ENCODE measurements around the gene HTRA2. TPM values are rescaled to one million over a fixed set of nuclear protein-coding genes. Genes with fewer than 3 reads are reported as not detected.
A peak's percentile ranks its signal among the peaks of the same experiment; 100 is the strongest.
"Not testable (repeated sequence)": the region's sequence is repeated elsewhere in the genome, so short reads cannot be mapped to it uniquely, and the experiment has no call there.

HTRA2 gene
- polyA plus RNA-seq (2012; ENCODE audit: low read depth, missing spikeins), result 58.5 TPM

- DNase-seq (ENCODE audit: insufficient read length, low spot score) (peak; percentile 99), FAIRE-seq (peak; percentile 95)
- TF ChIP-seq PAX5 (IDR thresholded peaks at IDR 0.05; ENCODE audit: insufficient read depth, low read length, severe bottlenecking) (no peak), POLR2A (IDR thresholded peaks at IDR 0.05; ENCODE audit: low read depth, low read length) (no peak; the same call in 1 of the 2 replicates), POLR2AphosphoS5 (IDR thresholded peaks at IDR 0.05; ENCODE audit: low read depth, low read length) (peak; percentile 84), POU2F2 (IDR thresholded peaks at IDR 0.05; ENCODE audit: low read depth, low read length) (0 out of 2 replicates have a peak, but pooled peaks have one; percentile 26), TAF1 (IDR thresholded peaks at IDR 0.05; ENCODE audit: low read depth, low read length) (peak; percentile 89; the same call in 1 of the 2 replicates)
These were observed at the start of gene HTRA2, which contains the start of gene AUP1 for GRCh38 chr2:74529357-74530238. Gene HTRA2 (plus strand): TSS chr2:74529933. CDS start chr2:74530007, 74 bp downstream. Gene AUP1 (minus strand): TSS chr2:74529706. CDS start chr2:74529629, 77 bp downstream.

GRCh38 chr2:74481431-74481830 is 48.3 kb upstream of the HTRA2 start:
- FAIRE-seq, result no peak
- DNase-seq (ENCODE audit: insufficient read length, low spot score), result no peak
- TF ChIP-seq POLR2A (IDR thresholded peaks at IDR 0.05; ENCODE audit: low read depth, low read length) (no peak), PAX5 (IDR thresholded peaks at IDR 0.05; ENCODE audit: insufficient read depth, low read length, severe bottlenecking) (no peak), POLR2AphosphoS5 (IDR thresholded peaks at IDR 0.05; ENCODE audit: low read depth, low read length) (no peak), POU2F2 (IDR thresholded peaks at IDR 0.05; ENCODE audit: low read depth, low read length) (no peak), SPI1 (IDR thresholded peaks at IDR 0.05; ENCODE audit: low read depth, low read length) (no peak), TAF1 (IDR thresholded peaks at IDR 0.05; ENCODE audit: low read depth, low read length) (no peak)

GRCh38 chr2:74481961-74482800 is 47.6 kb upstream of the HTRA2 start:
- TF ChIP-seq PAX5 (IDR thresholded peaks at IDR 0.05; ENCODE audit: insufficient read depth, low read length, severe bottlenecking) (no peak), TAF1 (IDR thresholded peaks at IDR 0.05; ENCODE audit: low read depth, low read length) (no peak), SPI1 (IDR thresholded peaks at IDR 0.05; ENCODE audit: low read depth, low read length) (no peak), POU2F2 (IDR thresholded peaks at IDR 0.05; ENCODE audit: low read depth, low read length) (no peak), POLR2A (IDR thresholded peaks at IDR 0.05; ENCODE audit: low read depth, low read length) (no peak), POLR2AphosphoS5 (IDR thresholded peaks at IDR 0.05; ENCODE audit: low read depth, low read length) (no peak)
- DNase-seq (ENCODE audit: insufficient read length, low spot score) (no peak), FAIRE-seq (no peak)

- TF ChIP-seq POLR2A (IDR thresholded peaks at IDR 0.05; ENCODE audit: low read depth, low read length) (peak; percentile 70), POLR2AphosphoS5 (IDR thresholded peaks at IDR 0.05; ENCODE audit: low read depth, low read length) (peak; percentile 64), TAF1 (IDR thresholded peaks at IDR 0.05; ENCODE audit: low read depth, low read length) (peak; percentile 93), PAX5 (IDR thresholded peaks at IDR 0.05; ENCODE audit: insufficient read depth, low read length, severe bottlenecking) (no peak), SPI1 (IDR thresholded peaks at IDR 0.05; ENCODE audit: low read depth, low read length) (peak; percentile 29; the same call in 1 of the 2 replicates), POU2F2 (IDR thresholded peaks at IDR 0.05; ENCODE audit: low read depth, low read length) (peak; percentile 66; the same call in 1 of the 2 replicates)
- FAIRE-seq (peak; percentile 97), DNase-seq (ENCODE audit: insufficient read length, low spot score) (peak; percentile 88)
These were observed 46.7 kb upstream of the HTRA2 start, which contains the start of the genes CCDC142 and TTC31 for GRCh38 chr2:74482801-74483674. Gene CCDC142 (minus strand): TSS chr2:74482998. CDS start chr2:74482837, 161 bp downstream. Gene TTC31 (plus strand): TSS chr2:74483081. CDS start chr2:74483096, 15 bp downstream.

GRCh38 chr2:74483675-74484164 is 46.0 kb upstream of the HTRA2 start:
- not testable (repeated sequence) for FAIRE-seq; DNase-seq (ENCODE audit: insufficient read length, low spot score)

- DNase-seq (ENCODE audit: insufficient read length, low spot score) (no peak), FAIRE-seq (no peak)
- TF ChIP-seq PAX5 (IDR thresholded peaks at IDR 0.05; ENCODE audit: insufficient read depth, low read length, severe bottlenecking) (no peak), POLR2AphosphoS5 (IDR thresholded peaks at IDR 0.05; ENCODE audit: low read depth, low read length) (no peak), POU2F2 (IDR thresholded peaks at IDR 0.05; ENCODE audit: low read depth, low read length) (no peak), SPI1 (IDR thresholded peaks at IDR 0.05; ENCODE audit: low read depth, low read length) (no peak), TAF1 (IDR thresholded peaks at IDR 0.05; ENCODE audit: low read depth, low read length) (no peak), POLR2A (IDR thresholded peaks at IDR 0.05; ENCODE audit: low read depth, low read length) (no peak)
These were observed 43.6 kb upstream of the HTRA2 start for GRCh38 chr2:74486141-74486540.

GRCh38 chr2:74488643-74489481 is 40.9 kb upstream of the HTRA2 start:
- TF ChIP-seq TAF1 (IDR thresholded peaks at IDR 0.05; ENCODE audit: low read depth, low read length) (no peak), POU2F2 (IDR thresholded peaks at IDR 0.05; ENCODE audit: low read depth, low read length) (no peak)
- FAIRE-seq (no peak), DNase-seq (ENCODE audit: insufficient read length, low spot score) (no peak)

- TF ChIP-seq POLR2A (IDR thresholded peaks at IDR 0.05; ENCODE audit: low read depth, low read length) (no peak), POLR2AphosphoS5 (IDR thresholded peaks at IDR 0.05; ENCODE audit: low read depth, low read length) (no peak), SPI1 (IDR thresholded peaks at IDR 0.05; ENCODE audit: low read depth, low read length) (no peak)
- no peak for DNase-seq (ENCODE audit: insufficient read length, low spot score)
- no peak for FAIRE-seq
These were observed 39.8 kb upstream of the HTRA2 start for GRCh38 chr2:74489906-74490305.
